Hepatocyte (in vitro differentiated cells): ENCODE measurements around the gene MEIS2. TPM values are rescaled to one million over a fixed set of nuclear protein-coding genes. Genes with fewer than 3 reads are reported as not detected.
A peak's percentile ranks its signal among the peaks of the same experiment; 100 is the strongest.

Experiments used
- DNase-seq: peaks from one replicate; pipeline ENCODE4 v3.0.0-alpha.2; 2016; ENCODE audit warnings: low spot score
- H2AFZ ChIP-seq: fragments of 200-600 bp; sonication (generic); 2 replicates; pipeline ENCODE4 v1.6.0; 2016; ENCODE audit warnings: antibody characterized with exemption, mild to moderate bottlenecking
- H3K27ac ChIP-seq: fragments of 200-600 bp; sonication (generic); 2 replicates; pipeline ENCODE4 v1.5.1; 2016; ENCODE audit warnings: mild to moderate bottlenecking
- H3K27me3 ChIP-seq: fragments of 200-600 bp; sonication (generic); 2 replicates; pipeline ENCODE4 v1.6.1; 2016
- H3K36me3 ChIP-seq: fragments of 200-600 bp; sonication (generic); replicated peaks from 2 replicates; pipeline ENCODE4 v1.5.1; 2016; ENCODE audit warnings: low read depth; ENCODE audit not compliant: insufficient read depth
- H3K4me1 ChIP-seq: fragments of 200-600 bp; sonication (generic); 2 replicates; pipeline ENCODE4 v1.5.1; 2016; ENCODE audit warnings: mild to moderate bottlenecking, moderate library complexity; ENCODE audit not compliant: insufficient read depth
- H3K4me2 ChIP-seq: fragments of 200-600 bp; sonication (generic); 2 replicates; pipeline ENCODE4 v1.6.0; 2016
- H3K4me3 ChIP-seq: fragments of 200-600 bp; sonication (generic); 2 replicates; pipeline ENCODE4 v1.5.1; 2016; ENCODE audit warnings: mild to moderate bottlenecking
- H3K79me2 ChIP-seq: fragments of 200-600 bp; sonication (generic); 2 replicates; pipeline ENCODE4 v1.6.0; 2017; ENCODE audit warnings: mild to moderate bottlenecking
- H3K9me2 ChIP-seq: fragments of 200-600 bp; sonication (generic); replicated peaks from 2 replicates; pipeline ENCODE4 v1.6.0; 2017; ENCODE audit warnings: mild to moderate bottlenecking; ENCODE audit not compliant: insufficient read depth
- H3K9me3 ChIP-seq: fragments of 200-600 bp; sonication (generic); 2 replicates; pipeline ENCODE4 v1.5.1; 2016; ENCODE audit warnings: low read depth, mild to moderate bottlenecking
- H4K20me1 ChIP-seq: fragments of 200-600 bp; sonication (generic); 2 replicates; pipeline ENCODE4 v1.6.0; 2016; ENCODE audit warnings: mild to moderate bottlenecking; ENCODE audit not compliant: insufficient read depth, poor library complexity, severe bottlenecking
- EZH2 ChIP-seq: fragments of 200-600 bp; sonication (generic); IDR thresholded peaks from 2 replicates; pipeline ENCODE4 v1.6.1; 2016; ENCODE audit warnings: antibody characterized with exemption, mild to moderate bottlenecking, borderline replicate concordance
- EZH2phosphoT487 ChIP-seq: fragments of 200-600 bp; sonication (generic); IDR thresholded peaks from one replicate; pipeline ENCODE4 v1.6.1; 2018; ENCODE audit warnings: antibody characterized with exemption, mild to moderate bottlenecking, low read depth, moderate library complexity; ENCODE audit not compliant: unreplicated experiment, severe bottlenecking
- WGBS: methylation state at CpG from one replicate; pipeline ENCODE4 v1.1.6; 2016; ENCODE audit warnings: low lambda C conversion rate; ENCODE audit errors: missing lambda C conversion rate; 5-methylcytosine and 5-hydroxymethylcytosine counted together
- polyA plus RNA-seq: library from polyadenylated mRNA; unstranded; fragments of >200 nt; fragmentation: Nextera tagmentation; extraction: Ambion mirVana; gene quantifications from 2 replicates; pipeline ENCODE4 v1.2.1, GENCODE V29; 2016
- total RNA-seq: library from RNA; depleted of rRNA; stranded (reverse); fragments of >200 nt; gene quantifications from 2 replicates; pipeline ENCODE4 v1.2.3, GENCODE V29; 2014
- TF ChIP-seq, protein P1 (sequence below): fragments of 200-600 bp; sonication (generic); IDR thresholded peaks from 2 replicates; pipeline ENCODE4 v1.5.1; 2016; ENCODE audit warnings: antibody characterized with exemption, mild to moderate bottlenecking; ENCODE audit not compliant: poor library complexity

MEIS2 gene
- total and polyA plus RNA-seq, 2 experiments from 2014 or later: 20.6 to 33.5 TPM

- H4K20me1 ChIP-seq: no peaks in the 10 kb centered on the region
- peak; percentile 15 for DNase-seq
- peaks cover 9% of the 10 kb centered on the region for H3K27me3 ChIP-seq
- H3K9me3 ChIP-seq: no peaks in the 10 kb centered on the region
- no peaks in the 10 kb centered on the region for H3K79me2 ChIP-seq
- no peak overlapping the region for H3K27ac ChIP-seq
- no peaks in the 10 kb centered on the region for H3K4me1 ChIP-seq
- no peaks in the 10 kb centered on the region for H3K9me2 ChIP-seq
- H2AFZ ChIP-seq: no peak overlapping the region
- WGBS: 69% methylated on average over 5 of the region's 5 CpGs
- no peaks in the 10 kb centered on the region for H3K36me3 ChIP-seq
- H3K4me2 ChIP-seq: no peak overlapping the region
- peak; percentile 100 for TF ChIP-seq EZH2phosphoT487
- no peak for TF ChIP-seq EZH2
- H3K4me3 ChIP-seq: no peak overlapping the region
Measured at GRCh38 chr15:36970522-36970921, 129.8 kb downstream of the MEIS2 start.

DNA sequence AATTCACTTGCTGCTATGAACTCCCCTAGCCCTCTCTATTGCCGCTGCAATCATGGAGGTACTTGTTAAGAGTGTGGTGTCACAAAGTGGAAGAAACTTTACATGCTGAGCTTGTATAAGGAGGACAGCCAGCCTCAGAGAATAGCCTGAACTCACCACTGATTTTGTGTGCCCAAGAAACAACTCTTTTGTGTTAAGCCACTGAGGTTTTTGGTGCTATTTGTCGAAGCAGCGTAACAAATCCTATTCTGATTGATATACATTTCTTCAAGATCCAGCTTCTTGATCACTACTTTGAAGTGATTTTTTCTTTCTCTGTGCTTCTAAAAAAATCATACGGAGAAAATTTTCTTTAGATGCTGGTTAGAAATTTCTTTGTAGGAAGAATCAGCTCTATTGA is 132.4 kb downstream of the MEIS2 start:
- Histone ChIP-seq H3K27me3 (peaks cover 15% of the 10 kb centered on the region), H2AFZ (no peak overlapping the region), H3K27ac (no peak overlapping the region), H3K36me3 (no peaks in the 10 kb centered on the region), H3K4me3 (no peak overlapping the region), H3K9me2 (no peaks in the 10 kb centered on the region), H3K9me3 (no peaks in the 10 kb centered on the region), H3K4me1 (no peaks in the 10 kb centered on the region), H3K4me2 (no peak overlapping the region), H4K20me1 (no peaks in the 10 kb centered on the region), H3K79me2 (no peaks in the 10 kb centered on the region)
- TF ChIP-seq, protein P1, sequence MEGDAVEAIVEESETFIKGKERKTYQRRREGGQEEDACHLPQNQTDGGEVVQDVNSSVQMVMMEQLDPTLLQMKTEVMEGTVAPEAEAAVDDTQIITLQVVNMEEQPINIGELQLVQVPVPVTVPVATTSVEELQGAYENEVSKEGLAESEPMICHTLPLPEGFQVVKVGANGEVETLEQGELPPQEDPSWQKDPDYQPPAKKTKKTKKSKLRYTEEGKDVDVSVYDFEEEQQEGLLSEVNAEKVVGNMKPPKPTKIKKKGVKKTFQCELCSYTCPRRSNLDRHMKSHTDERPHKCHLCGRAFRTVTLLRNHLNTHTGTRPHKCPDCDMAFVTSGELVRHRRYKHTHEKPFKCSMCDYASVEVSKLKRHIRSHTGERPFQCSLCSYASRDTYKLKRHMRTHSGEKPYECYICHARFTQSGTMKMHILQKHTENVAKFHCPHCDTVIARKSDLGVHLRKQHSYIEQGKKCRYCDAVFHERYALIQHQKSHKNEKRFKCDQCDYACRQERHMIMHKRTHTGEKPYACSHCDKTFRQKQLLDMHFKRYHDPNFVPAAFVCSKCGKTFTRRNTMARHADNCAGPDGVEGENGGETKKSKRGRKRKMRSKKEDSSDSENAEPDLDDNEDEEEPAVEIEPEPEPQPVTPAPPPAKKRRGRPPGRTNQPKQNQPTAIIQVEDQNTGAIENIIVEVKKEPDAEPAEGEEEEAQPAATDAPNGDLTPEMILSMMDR: no peak
- TF ChIP-seq EZH2 (no peak), EZH2phosphoT487 (no peak)
- DNase-seq: no peak
- WGBS: 97% methylated on average over 4 of the region's 4 CpGs

GRCh38 chr15:36966708-36967107 is 133.6 kb downstream of the MEIS2 start:
- Histone ChIP-seq H3K27ac (no peak overlapping the region), H3K9me3 (no peaks in the 10 kb centered on the region), H3K4me2 (no peak overlapping the region), H2AFZ (no peak overlapping the region), H3K36me3 (no peaks in the 10 kb centered on the region), H3K4me1 (no peaks in the 10 kb centered on the region), H3K27me3 (peaks cover 15% of the 10 kb centered on the region), H3K79me2 (no peaks in the 10 kb centered on the region), H4K20me1 (no peaks in the 10 kb centered on the region), H3K9me2 (no peaks in the 10 kb centered on the region), H3K4me3 (no peak overlapping the region)
- TF ChIP-seq EZH2phosphoT487 (no peak), EZH2 (no peak)
- TF ChIP-seq, protein P1: no peak
- DNase-seq: no peak

DNA sequence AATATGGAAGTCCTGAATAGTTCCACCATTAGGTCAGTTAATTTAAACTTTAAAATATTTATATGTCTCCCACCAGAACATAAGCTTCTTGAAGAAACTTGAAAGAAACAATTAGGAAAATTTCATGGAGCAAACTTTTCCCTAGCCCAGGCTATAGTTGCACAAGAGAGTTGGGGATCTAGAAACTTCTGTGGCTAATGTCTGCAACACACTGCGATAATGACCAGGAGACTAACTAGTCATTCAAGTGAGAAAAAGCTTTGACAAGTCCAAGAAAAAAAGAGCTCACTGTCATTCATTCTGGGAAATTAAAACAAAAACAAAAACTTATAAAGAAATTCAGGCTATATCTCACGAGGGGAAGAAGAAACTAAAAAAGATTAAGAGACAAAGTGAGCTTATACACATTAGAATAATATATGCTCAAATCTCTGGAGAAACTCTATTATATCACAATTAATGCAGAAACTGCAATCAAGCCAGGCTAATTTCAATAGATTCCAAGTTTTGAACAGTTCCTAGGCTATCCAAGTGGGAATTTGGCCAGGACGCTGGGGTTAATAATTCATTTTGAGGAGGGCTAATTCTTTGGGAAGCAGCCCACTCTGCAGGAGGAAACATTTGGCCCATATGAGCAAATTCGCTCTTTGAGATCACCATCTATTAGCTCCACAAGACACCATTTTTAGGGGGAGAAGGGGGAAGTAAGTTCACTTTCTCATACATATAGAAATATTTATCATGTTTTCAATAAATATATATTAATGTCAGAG is 134.6 kb downstream of the MEIS2 start:
- no peaks in the 10 kb centered on the region for H3K9me2 ChIP-seq
- no peak overlapping the region for H3K4me2 ChIP-seq
- WGBS: 91% methylated on average over 4 of the region's 4 CpGs

More for the DNA sequence above, 134.6 kb downstream of the MEIS2 start:
- H3K4me1 ChIP-seq: no peaks in the 10 kb centered on the region
- no peaks in the 10 kb centered on the region for H3K9me3 ChIP-seq
- DNase-seq: no peak
- no peaks in the 10 kb centered on the region for H3K79me2 ChIP-seq
- TF ChIP-seq, protein P1: no peak
- TF ChIP-seq EZH2: no peak
- no peak for TF ChIP-seq EZH2phosphoT487
- no peak overlapping the region for H2AFZ ChIP-seq
- H3K27ac ChIP-seq: no peak overlapping the region
- no peaks in the 10 kb centered on the region for H3K36me3 ChIP-seq
- H4K20me1 ChIP-seq: no peaks in the 10 kb centered on the region
- no peak overlapping the region for H3K4me3 ChIP-seq
- peaks cover 15% of the 10 kb centered on the region for H3K27me3 ChIP-seq
